ENCODE data around the gene MLXIP.

- TF ChIP-seq POLR2A (IDR thresholded peaks at IDR 0.05) (no peak), CTCF (IDR thresholded peaks at IDR 0.05) (no peak)
Observed at GRCh38 chr12:122096014-122096413, 17.5 kb downstream of the MLXIP start.
